Germinal center (tissue), 1 donor: ENCODE data around the gene PNPLA2.

Experiments used
- DNase-seq: peaks from one replicate; pipeline ENCODE4 v3.0.0; 2012; ENCODE audit warnings: mixed read lengths, low spot score

PNPLA2 gene, protein sequence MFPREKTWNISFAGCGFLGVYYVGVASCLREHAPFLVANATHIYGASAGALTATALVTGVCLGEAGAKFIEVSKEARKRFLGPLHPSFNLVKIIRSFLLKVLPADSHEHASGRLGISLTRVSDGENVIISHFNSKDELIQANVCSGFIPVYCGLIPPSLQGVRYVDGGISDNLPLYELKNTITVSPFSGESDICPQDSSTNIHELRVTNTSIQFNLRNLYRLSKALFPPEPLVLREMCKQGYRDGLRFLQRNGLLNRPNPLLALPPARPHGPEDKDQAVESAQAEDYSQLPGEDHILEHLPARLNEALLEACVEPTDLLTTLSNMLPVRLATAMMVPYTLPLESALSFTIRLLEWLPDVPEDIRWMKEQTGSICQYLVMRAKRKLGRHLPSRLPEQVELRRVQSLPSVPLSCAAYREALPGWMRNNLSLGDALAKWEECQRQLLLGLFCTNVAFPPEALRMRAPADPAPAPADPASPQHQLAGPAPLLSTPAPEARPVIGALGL

DNA sequence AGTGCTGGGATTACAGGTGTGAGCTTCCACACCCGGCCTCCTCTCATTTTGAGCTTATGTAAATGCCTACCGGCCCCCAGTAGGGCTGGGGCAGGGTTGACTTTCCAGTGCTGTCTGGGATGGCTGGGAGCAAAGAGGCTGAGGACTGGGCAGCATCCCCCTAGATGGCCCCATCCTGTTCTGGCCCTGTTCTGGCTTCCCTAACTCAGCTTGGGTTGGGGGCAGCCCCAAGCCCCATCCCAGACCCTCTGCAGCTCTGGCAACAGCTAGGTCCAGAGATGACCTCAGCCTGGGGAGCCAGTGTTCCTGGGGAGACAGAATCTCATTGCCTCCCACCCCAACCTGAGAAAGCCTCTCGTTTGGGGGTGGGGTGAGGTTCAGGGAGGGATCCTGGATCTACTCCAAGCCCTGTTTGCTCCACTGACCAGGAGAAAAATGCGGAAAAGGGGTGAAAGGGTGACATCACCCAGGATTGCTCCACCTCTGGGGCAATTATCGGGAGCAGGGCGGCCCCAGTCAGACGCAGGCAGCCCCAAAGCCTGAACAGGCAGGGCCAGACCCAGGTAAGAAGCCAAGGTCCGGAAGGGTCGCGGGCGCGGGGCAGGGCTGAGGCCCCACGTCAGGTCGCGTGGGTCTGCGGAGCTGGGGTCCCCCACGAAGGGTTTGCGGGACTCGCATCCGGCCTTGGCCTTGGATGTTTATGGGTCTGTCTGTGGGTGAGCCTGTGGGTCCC, at the start of gene PNPLA2:
Gene PNPLA2 (plus strand): TSS at position 519 of the 733 bp plus-strand sequence. CDS start 805 bp downstream, outside the sequence.
- no peak for DNase-seq

DNA sequence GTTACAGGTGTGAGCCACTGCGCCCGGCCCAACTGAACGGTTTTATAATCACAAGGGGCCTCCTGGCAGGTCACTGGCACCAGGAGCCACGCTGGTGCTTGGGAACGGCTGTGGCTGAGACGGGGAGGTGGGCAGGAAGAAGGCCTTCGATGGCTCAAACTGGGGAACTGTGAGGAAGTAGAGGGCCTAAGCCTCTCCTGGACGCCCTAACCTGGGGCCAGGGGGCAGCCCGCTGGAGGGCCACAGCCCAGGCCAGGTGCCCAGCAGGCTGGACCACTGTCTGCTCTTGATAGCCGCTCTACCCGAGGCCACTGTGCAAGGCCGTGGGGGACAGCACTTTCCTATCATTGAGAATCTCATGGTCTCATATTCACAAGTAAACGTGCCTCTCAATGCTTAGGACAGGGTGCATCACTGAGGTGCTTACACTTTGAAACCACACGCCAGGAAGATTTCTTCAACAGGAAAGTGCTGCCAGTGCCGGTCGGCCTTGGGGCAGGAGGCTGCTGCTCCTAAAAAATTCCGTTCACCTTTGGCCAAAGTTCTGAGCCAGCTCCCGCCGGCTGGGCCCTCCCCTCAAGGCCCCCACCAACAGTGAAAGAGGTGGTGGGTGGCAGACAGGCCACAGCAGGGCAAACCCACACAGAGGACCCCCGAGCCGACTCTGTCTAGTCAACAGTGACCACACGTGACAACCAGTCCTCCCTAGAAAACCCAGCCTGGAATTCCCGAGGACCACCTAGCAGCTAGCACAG, 48.6 kb upstream of the PNPLA2 start:
- DNase-seq = no peak

DNA sequence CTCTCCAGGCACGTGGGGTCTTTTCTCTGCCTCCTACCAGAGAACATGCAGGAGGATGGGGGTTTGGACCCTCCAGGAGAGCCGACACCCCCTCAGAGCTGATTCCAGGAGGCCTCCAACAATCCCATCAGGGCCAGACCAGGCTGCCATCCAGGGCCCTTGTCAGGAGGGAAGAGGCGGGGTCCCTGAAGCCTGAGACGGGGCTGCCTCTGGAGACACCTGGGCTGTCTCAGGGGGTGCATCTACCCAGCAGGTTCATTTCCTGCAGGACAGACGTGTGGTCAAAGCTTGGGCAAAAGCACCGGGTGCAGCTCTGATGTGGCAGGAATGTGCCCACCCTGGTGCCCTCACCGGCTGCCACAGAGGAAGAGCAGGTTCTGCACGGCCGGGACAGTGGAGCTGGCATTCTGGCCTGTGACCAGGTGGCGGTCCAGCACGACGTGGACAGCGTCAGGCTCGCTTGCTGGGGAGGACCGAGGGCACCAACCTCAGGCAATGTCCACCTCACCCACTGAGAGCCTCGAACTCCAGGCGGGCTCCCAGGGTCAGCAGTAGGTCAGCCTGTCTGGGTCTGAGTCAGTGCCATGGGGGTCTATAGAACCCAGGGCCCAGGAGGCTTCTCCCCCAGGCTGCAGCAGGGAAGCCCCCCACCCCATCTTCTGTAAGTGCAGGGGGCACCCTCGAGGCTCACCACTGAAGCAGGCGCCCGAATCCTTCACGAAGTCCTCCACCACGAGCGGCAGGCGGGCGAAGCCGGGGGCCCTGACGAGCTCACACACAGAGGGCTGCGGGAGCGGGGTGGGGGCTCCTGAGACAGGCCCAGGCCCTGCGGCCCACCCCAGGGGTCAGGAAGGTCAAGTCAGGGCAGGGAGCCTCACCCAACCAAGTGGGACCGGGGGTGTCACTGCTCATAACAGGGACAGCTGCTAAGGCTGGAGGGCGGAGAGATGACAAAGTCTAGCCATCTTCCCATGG, 47.8 kb upstream of the PNPLA2 start:
- DNase-seq = no peak

DNA sequence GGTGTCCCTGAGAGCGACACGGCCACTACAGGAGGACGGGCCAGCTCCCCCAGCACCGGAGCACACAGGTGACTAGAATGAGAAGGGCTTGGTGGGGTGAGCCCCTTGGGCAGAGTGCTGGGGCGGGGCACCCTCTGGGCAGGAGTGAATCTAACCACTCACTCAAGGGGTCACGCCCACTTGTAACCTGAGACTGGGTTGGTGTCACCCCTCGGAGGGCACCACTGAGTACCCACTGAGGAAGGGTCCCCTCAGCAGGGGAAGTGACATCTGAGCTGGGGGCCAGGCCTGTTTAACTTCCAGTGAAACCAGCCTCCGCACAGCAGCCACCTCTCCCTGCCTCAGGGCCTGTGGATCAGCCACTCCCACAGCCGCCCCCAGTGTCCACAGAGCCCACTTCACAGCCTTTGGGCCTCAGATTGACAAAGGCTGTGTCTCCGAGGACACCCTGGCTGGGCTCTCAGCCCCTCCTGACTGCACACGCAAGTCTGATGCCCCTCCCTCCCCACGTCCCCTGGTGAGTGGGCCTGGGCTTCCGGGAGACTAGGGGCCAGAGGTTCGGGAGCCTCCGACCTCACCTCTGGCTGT, 47.0 kb upstream of the PNPLA2 start:
- no peak for DNase-seq

DNA sequence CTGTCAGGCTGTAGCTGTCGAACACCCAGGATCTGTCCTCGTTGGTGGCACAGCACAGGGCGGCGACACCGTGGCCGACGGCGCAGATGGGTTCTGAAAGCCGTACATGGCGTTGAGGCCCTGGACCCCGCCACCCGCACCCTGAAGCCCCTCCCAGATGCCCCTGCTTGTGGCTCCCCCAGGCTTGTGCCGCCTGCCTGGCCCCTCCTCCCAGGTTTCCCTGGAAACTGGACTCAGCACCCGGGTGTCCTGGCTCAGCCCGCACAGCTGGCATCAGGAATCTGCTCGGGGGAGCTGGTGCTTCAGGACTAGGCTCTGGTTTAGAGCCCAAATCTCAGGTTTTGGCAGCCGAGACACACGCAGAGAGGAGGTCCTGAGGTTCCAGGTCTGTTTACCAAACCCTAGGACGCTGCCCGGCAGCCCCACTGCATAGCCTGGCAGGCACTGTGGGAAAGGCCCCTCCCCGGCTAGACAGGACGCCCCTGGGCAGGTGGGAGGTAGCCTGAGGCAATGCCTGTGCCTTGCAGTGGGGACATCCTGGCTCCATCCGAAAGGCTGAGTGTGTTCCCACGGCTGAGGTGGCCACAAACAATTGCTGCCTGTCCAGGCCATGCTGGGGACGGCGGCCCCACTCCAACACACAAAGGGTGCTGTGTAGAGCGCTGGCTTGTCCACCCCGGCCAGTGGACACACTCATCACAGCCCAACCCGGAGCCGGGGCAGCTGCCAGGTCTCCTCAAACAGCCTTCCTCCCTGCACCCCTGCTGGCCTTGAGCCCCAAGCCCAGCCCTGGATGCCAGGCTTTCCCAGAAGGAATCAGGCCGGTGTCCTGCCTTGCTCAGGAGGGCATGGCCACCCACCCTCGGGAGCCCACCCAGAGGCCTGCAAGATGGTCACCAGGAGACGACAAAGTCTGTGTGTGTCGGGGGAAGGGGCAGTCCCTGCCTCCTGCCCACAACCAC, 46.0 kb upstream of the PNPLA2 start:
- no peak for DNase-seq

DNA sequence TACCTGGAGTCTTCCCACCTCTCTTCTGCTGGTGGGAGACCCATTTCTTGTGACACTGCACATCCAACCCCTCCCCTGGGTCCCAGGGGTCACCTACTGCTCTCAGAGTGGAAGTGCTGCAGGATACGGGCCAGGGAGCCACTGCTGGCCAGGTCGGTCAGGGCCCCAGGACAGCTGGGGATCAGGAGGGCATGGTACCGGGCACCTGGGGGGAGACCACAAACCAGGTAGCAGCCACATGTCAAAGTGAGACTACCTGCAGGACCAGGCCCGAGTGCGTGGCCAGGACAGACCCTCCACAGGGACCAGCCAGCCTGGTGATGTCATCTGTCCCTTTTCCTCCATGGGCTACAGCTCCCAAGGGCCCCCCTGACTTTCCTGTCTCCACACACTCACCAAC, 45.3 kb upstream of the PNPLA2 start:
- DNase-seq = no peak

DNA sequence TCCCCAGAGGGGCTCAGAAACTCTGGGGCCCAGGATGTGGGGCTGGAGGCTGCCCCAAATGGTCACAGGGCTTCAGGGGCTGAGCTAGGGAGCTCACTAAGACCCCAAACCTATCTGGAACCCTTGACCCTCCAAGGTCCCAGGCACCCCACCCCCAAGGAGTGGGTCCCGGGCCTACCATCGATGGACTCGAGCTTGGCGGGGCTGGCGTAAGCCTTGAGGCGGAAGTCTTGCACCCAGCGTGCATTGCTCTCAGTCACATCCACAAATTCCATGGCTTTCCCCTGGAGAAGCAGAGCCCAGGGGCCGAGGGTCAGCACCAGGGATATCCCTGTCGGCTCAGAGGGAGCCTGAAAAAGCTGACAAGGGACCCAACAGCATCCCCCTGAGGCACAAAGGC, 44.9 kb upstream of the PNPLA2 start:
- no peak for DNase-seq

DNA sequence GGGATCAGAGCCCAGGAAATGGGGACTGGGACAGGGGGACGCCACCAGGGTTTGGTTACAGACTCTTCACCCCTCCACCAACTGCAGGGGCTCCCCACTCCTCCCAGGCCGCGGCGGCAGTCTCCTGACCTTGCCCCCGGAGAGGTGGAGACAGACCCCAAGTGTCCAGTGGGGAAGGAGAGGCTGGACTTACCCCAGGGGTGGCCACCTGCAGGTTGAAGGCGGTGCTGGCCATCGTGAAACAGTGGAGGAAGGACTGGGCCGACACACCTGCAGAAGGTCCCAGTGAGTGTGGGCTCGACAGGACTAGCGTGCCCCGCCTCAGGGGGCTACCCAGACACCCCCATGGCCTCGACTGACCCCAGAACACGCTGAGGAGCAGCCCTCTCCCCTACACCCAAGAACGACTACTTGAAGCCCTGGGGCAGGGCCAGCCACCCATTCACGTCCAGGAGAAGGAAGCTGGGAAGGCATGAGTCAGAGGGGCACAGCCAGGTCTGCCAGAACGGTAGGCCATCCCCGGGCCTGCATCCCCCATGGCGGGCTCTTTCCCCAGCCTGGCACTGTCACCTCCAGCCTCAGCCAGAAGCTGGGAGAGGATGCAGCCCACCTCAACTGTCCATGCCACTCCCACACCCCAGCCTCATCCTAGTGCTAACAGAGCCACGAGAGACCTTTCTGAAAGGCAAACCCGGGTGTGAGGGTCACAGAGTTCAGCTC, 43.7 kb upstream of the PNPLA2 start:
- no peak for DNase-seq

DNA sequence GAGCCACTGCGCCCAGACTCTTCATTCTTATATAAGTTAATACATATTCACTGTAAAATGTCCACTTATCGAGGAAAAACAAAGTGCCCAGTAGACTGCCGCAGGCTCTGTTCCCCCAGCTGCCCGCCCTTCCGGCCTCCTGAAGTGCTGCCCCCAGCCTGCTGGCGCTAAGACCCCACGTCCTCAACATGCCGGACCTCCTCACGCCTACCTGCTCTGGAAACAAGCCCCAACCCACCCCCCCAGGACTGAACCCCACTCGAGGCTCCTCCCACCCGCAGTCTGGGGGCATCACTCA, 42.5 kb upstream of the PNPLA2 start:
- DNase-seq = no peak

DNA sequence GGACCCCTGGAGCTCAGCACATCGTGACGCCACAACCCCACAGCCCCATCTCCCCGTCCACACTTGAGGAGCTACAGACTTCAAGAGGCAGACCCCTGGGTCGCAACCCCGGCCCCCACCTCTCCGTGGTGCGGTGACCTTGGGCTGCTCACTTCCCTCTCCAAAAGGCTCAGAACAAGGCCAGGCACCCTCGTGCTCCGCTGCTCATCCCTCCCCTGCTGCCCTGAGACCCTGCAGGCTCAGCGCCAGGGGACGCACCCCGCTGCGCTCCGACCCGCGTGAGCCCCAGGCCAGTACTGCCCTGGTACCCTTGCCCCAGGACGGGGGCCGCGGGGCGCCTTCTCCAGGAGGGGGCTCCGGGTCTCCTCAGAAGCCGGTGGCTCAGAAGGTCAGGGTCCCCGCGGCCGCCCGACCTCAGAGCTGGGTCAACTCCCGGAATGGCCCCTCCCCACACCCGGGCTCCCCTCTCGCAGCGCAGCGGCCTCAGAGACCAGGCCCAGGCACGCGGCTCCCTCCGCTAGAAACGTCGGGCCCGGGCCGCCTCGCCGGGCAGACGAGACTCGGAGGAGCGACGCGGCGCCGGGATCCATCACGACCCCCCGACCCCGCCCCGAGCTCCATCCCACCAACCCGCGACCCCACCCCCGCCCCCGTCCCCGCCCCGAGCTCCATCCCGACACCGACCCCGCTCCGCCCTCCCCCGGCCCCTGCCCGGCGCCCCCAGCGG, 42.0 kb upstream of the PNPLA2 start:
- DNase-seq = peak; percentile 19

DNA sequence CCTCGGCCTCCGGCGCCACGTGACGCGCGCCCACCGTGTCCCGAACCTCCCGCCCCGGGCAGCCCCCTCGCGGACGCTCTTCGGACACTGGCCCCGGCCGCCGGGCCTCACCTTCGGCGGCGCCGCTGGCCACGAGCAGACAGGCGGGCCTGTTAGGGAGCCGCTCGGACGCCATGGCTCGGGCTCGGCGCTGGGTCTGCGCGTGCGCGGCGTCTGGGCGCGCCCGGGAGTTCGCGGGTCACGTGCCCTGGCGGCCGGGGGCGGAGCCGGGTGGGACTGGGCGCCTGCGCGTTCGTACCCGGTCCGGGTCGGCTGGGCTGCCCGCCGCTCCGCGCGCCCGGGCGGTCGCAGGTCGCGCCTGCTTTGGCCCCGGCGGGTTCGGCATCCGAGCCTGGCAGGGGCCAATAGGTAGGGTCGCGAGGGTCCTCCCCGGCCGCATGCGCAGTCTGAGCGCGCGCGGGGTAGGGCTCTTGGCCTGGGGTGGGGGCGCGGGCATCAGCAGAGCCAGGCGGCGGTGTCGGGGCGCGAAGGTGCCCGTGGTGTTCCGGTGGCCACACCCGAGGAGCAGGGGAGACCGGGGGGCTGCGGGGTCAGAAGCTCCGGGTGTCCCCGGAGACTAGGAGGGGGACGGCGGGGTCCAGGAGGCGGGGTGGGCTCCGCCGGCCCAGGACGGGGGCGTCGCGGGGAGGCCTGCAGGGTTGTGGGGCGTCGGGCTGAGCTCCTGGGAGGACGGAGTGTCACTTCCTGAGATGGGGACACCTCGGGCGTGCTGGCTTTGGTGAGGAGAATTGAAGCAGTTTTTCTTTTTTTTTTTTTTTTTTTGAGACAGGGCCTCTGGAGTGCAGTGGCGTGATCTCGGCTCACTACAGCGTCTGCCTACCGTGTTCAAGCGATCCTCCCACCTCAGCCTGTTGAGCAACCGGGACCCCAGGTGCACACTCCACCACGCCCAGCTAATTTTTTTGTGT, 41.1 kb upstream of the PNPLA2 start, which contains the start of gene GATD1:
Gene GATD1 (minus strand): TSS at position 200 of the 968 bp plus-strand sequence. CDS start 25 bp downstream, at position 175.
- peak; percentile 100 for DNase-seq

DNA sequence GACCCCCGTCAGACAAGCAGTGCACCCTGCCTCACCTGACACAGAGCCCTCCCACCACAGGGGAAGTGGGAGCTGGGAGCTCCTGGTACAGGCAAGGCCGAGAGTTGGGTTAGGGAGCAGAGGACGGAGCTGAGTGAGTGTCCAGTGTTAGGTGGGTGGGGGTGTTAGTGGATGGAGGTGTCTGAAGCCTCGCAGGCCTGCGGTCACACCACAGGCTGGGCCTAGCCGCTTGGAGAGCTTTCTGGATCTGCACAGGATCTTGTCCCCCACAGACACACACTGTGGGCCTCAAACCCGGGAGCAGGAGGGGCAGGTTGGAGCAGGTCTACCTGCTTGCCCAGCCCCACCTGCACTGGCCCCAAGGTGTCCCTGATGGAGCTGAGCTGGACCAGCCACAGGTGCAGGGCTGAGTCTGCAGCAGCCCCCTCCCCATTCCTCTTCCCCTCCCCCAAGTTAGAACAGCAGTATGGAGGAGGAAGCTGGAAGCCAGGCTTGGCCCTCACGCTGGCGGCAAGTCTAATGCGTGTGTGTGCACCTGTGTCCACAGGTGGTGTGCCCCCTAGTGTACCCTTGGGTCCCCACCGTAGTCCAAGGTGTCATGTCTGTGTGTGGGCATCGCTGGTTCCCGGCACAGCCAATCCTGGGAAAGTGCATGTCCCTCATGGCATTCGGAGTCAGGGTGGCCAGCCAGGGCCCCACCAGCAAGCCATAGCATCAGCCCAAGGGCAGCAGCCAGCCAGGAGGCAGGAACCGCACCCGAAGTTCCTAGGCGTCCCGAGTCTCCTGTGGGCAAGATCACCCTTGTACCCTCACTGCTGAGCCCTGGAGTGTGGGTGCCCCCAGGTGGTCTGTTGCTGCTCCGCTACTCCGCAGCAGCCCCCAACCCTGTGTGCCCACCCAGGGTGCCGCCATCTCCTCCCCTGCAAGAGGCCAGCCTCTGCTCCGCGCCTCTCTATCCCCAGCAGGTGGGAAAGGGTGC, 39.4 kb upstream of the PNPLA2 start:
- DNase-seq = no peak

DNA sequence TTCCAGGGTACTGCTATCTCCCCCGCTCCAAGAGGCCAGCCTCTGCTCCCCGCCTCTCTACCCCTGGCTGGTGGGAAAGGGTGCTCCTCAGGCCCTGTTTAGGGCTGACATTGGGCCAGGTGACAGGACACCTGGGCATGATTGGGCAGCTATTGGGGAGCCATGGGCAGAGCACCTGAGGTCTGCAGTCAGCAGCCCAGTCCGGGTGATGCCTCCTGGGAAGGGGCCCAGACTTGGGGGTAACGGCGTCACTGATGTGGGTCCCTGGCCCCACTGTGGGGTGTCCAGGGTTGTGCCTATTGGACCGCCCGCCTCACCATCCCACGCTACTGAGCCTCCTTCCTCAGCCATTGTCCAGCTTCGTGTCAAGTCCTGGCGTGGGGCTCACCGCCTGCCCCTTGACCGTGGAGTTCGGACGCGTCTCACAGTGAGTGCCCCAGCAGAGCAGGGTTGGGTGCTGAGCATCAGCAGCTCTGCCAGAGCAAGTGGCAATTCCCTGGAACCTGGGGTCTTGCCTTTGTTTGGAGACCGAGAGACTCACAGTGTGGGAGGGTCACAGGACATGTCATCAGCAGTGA, 38.7 kb upstream of the PNPLA2 start:
- DNase-seq = no peak

DNA sequence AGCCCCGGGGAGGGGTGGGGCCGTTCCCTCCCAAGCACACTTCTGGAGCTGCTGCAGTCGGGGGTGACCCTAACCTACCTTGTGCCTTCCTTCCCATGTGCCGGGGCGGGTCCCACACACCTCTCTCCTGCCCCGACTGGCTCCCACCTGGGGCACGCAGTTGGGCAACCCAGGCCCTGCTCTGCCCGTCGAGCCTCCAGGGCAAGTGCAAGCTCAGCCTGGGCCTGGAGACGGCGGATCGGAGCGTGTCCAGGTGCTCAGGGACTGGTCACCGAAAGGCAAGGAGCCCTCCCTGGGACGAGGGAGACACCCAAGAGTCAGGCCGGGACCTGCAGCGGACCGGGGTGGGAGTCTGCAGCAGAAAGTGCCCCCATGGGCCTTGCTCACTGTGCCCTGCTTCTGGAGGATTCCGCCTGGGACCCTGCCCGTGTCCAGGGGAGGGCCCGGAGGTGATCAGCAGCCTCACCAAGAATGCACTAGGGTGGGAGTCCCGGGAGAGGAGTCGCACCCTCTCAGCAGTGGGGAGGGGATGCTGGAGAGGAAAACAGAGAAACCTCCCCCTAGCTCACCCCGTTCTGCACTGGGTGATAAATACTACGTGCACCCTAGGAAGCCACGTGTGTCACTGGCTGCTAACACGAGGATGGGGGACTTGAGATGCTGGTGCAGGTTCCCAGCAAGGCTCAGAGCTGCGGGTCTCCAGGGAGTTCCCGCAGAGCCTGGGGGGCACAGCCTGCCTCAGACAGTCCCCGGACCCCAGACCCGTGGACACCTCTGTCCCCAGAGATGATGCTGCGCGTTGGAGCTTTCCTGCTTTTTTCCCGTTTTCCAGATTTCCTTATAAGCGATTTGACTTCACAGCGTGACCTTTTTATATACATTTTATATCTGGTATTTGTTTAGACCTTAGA, 36.2 kb upstream of the PNPLA2 start:
- no peak for DNase-seq
